K562 (cell line): ENCODE data around the gene ARHGAP9. TPM values are rescaled to one million over a fixed set of nuclear protein-coding genes. Genes with fewer than 3 reads are reported as not detected.
A peak's percentile ranks its signal among the peaks of the same experiment; 100 is the strongest.

ENCODE experiments used
- ATAC-seq: fragments of 200-7000 bp; cut with Tn5 transposase; 3 replicates; pipeline ENCODE4 v1.9.1; 2020; ENCODE audit warnings: moderate library complexity
- BruUV-seq: library from RNA; stranded (reverse); fragments of 400-500 nt; replicated peaks from 2 replicates; lab custom pipeline; 2021; lab: Mats Ljungman, UMichigan
- CTCF ChIA-PET: fragments of 300-600 bp; formaldehyde crosslinking; extraction: SDS; loops from one replicate; lab custom pipeline; 2021; ENCODE audit warnings: low intra/inter-chr PET ratio; lab: Yijun Ruan, JAX
- POLR2A ChIA-PET: fragments of 300-600, 350-650 bp; sonication (Branson Sonifier 250); formaldehyde crosslinking; extraction: SDS; loops from one replicate; lab custom pipeline; 2021; ENCODE audit warnings: antibody characterized with exemption, inconsistent platforms; lab: Yijun Ruan, JAX
- DNase-seq, 4 experiments: peaks; one replicate each; pipeline versions ENCODE4 v3.0.0 to v3.0.0-alpha.2; 2011 to 2018; ENCODE audit warnings: low spot score in 3 of 4, mixed read lengths in 3 of 4; ENCODE audit errors: extremely low read depth in 1 of 4
- FAIRE-seq: peaks from 2 replicates; lab custom pipeline; 2011; peaks lifted over from hg19 to GRCh38; lab: Jason Lieb, UNC
- H2AFZ ChIP-seq: 2 replicates; pipeline ENCODE4 v1.6.0; 2011; ENCODE audit warnings: low read depth, low read length, control low read depth, inconsistent platforms
- H3K27ac ChIP-seq: fragments of 200-600 bp; 3 replicates; pipeline ENCODE4 v1.8.0; 2011; ENCODE audit warnings: low read depth, mild to moderate bottlenecking, control low read depth, inconsistent platforms, low read length, moderate library complexity, mixed read lengths; ENCODE audit errors: extremely low read depth
- H3K27me3 ChIP-seq, 2 experiments: fragments of 300-600 bp in 1 of 2; 2 replicates in 1 of 2; 3 replicates in 1 of 2; pipeline versions ENCODE4 v1.6.0 to v1.8.0; 2011; ENCODE audit warnings: inconsistent platforms in 2 of 2, low read length in 2 of 2, mild to moderate bottlenecking in 1 of 2, mixed read lengths in 1 of 2, moderate library complexity in 1 of 2; ENCODE audit not compliant: control insufficient read depth in 2 of 2, insufficient read depth in 2 of 2
- H3K36me3 ChIP-seq: fragments of 300-600 bp; 3 replicates; pipeline ENCODE4 v1.8.0; 2011; ENCODE audit warnings: mild to moderate bottlenecking, low read length, inconsistent platforms; ENCODE audit not compliant: control insufficient read depth, insufficient read depth
- H3K4me1 ChIP-seq, 2 experiments: fragments of 200-600 bp in 1 of 2; replicated peaks in 1 of 2; 2 replicates in 1 of 2; 3 replicates in 1 of 2; pipeline versions ENCODE4 v1.5.1 to v1.8.0; 2011; ENCODE audit warnings: inconsistent platforms in 2 of 2, low read length in 2 of 2, mild to moderate bottlenecking in 1 of 2, mixed read lengths in 1 of 2, moderate library complexity in 1 of 2; ENCODE audit not compliant: control insufficient read depth in 2 of 2, insufficient read depth in 2 of 2
- H3K4me2 ChIP-seq: 2 replicates; pipeline ENCODE4 v1.6.1; 2011; ENCODE audit warnings: low read length, control low read depth, inconsistent platforms, mixed read lengths; ENCODE audit not compliant: insufficient read depth
- H3K4me3 ChIP-seq: fragments of 200-600 bp; sonication (generic), shearing (Covaris generic); 2 replicates; pipeline ENCODE4 v1.5.1; 2016; ENCODE audit warnings: control low read depth, inconsistent platforms
- H3K79me2 ChIP-seq: fragments of 200-600 bp; 3 replicates; pipeline ENCODE4 v1.8.0; 2011; ENCODE audit warnings: low read length, inconsistent platforms; ENCODE audit not compliant: control insufficient read depth, insufficient read depth
- H3K9ac ChIP-seq, 2 experiments: 2 replicates each; pipeline versions ENCODE4 v1.6.0 to v1.6.1; 2011; ENCODE audit warnings: low read depth in 2 of 2, low read length in 2 of 2, control low read depth in 1 of 2, inconsistent platforms in 1 of 2, mild to moderate bottlenecking in 1 of 2, mixed read lengths in 1 of 2; ENCODE audit not compliant: insufficient read depth in 1 of 2
- H3K9me1 ChIP-seq: one replicate; pipeline ENCODE4 v1.6.0; 2011; ENCODE audit warnings: inconsistent platforms, mild to moderate bottlenecking, low read length, moderate library complexity; ENCODE audit not compliant: control insufficient read depth, insufficient read depth
- H3K9me3 ChIP-seq: replicated peaks from 2 replicates; pipeline ENCODE4 v1.5.1; 2011; ENCODE audit warnings: low read depth, low read length, inconsistent platforms; ENCODE audit not compliant: control insufficient read depth, insufficient read depth
- H4K20me1 ChIP-seq: replicated peaks from 2 replicates; pipeline ENCODE4 v1.6.1; 2011; ENCODE audit warnings: low read length, inconsistent platforms, mixed read lengths; ENCODE audit not compliant: control insufficient read depth, insufficient read depth
- KHSRP ChIP-seq: fragments of 450-650 bp; IDR thresholded peaks from 2 replicates; pipeline ENCODE4 v1.6.1; 2017
- NR2C1 ChIP-seq, 2 experiments: fragments of 450-650 bp; IDR thresholded peaks; 2 replicates each; pipeline ENCODE4 v1.6.1; 2017; ENCODE audit warnings: mild to moderate bottlenecking in 2 of 2, antibody characterized with exemption in 1 of 2, inconsistent platforms in 1 of 2, missing compliant biosample characterization in 1 of 2, missing genetic modification characterization in 1 of 2
- PHF8 ChIP-seq: fragments of 200-600 bp; sonication (generic); IDR thresholded peaks from 2 replicates; pipeline ENCODE4 v1.6.1; 2012; ENCODE audit warnings: mixed run types, mild to moderate bottlenecking, inconsistent platforms, low read length, moderate library complexity, borderline replicate concordance
- RAD21 ChIP-seq, 2 experiments: fragments of 250-450 bp in 1 of 2; fragments of 450-650 bp in 1 of 2; sonication (Bioruptor Pico) in 1 of 2; formaldehyde crosslinking in 1 of 2; IDR thresholded peaks in 1 of 2; conservative IDR thresholded peaks in 1 of 2; 2 replicates each; pipeline versions ENCODE4 v1.4.0 to v1.8.0; 2020 to 2022; ENCODE audit warnings: mild to moderate bottlenecking in 2 of 2, moderate library complexity in 1 of 2
- ZNF232 ChIP-seq: sonication (generic); formaldehyde crosslinking; IDR thresholded peaks from 2 replicates; pipeline ENCODE4 v1.8.0; 2022; ENCODE audit warnings: mild to moderate bottlenecking, missing genetic modification reagents
- WGBS: fragments of 100-300 bp; shearing (Covaris generic); methylation state at CpG from one replicate; pipeline ENCODE4 v1.1.6; 2016; ENCODE audit warnings: low coverage, mixed read lengths; ENCODE audit not compliant: insufficient coverage; ENCODE audit errors: missing lambda C conversion rate; 5-methylcytosine and 5-hydroxymethylcytosine counted together
- in situ Hi-C: fragments of 300-500 bp; cut with MboI; formaldehyde crosslinking; loops from 4 replicates; pipeline ENCODE4 v1.15.0; 2018; ENCODE audit warnings: inconsistent platforms, mixed read lengths
- intact Hi-C: fragments of 100-400 bp; cut with micrococcal nuclease; formaldehyde crosslinking; loops from 2 replicates; pipeline ENCODE4 v1.14.2; 2022
- polyA plus RNA-seq, 8 experiments: library from polyadenylated mRNA; depleted of rRNA in 4 of 8; stranded (reverse) in 5 of 8; unstranded in 3 of 8; fragments of >200 nt; fragmentation: Nextera tagmentation in 2 of 8; fragmentation: Illumina TruSeq in 1 of 8; extraction: Ambion mirVana in 2 of 8; extraction: Trizol in 1 of 8; gene quantifications; 2 replicates each; pipeline versions ENCODE4 v1.2.1 to v1.2.3, GENCODE V29; 2011 to 2014; ENCODE audit warnings: inconsistent platforms in 1 of 8, missing spikeins in 1 of 8
- total RNA-seq, 7 experiments: library from RNA; depleted of rRNA in 6 of 7; stranded (reverse); fragments of >200 nt in 6 of 7; fragmentation: Illumina TruSeq in 2 of 7; extraction: Trizol in 2 of 7; gene quantifications; 2 replicates each; pipeline versions ENCODE4 v1.2.1 to v1.2.3, GENCODE V29; 2011 to 2021; ENCODE audit warnings: low replicate concordance in 1 of 7
- TF ChIP-seq, protein P1 (sequence below): sonication (generic); formaldehyde crosslinking; IDR thresholded peaks from 2 replicates; pipeline ENCODE4 v1.8.1; 2023; ENCODE audit warnings: mild to moderate bottlenecking, missing genetic modification reagents
- TF ChIP-seq, protein P2 (sequence below): sonication (generic); formaldehyde crosslinking; IDR thresholded peaks from 2 replicates; pipeline ENCODE4 v1.8.0; 2022; ENCODE audit warnings: missing genetic modification reagents, mild to moderate bottlenecking, moderate library complexity, borderline replicate concordance
- TF ChIP-seq, protein P3 (sequence below): sonication (generic); formaldehyde crosslinking; IDR thresholded peaks from 2 replicates; pipeline ENCODE4 v1.8.1; 2023; ENCODE audit warnings: missing genetic modification reagents, mild to moderate bottlenecking, borderline replicate concordance
- TF ChIP-seq, protein P4 (sequence below): fragments of 250-450 bp; sonication (Bioruptor Pico); IDR thresholded peaks from 2 replicates; pipeline ENCODE4 v1.5.0; 2022; ENCODE audit warnings: mild to moderate bottlenecking

ARHGAP9 gene
- total and polyA plus RNA-seq, 9 of the 15 experiments (the other 6 are each of a cell fraction or from before 2014, with no cell fraction given), result 1.5 to 10.2 (median 5.1) TPM

DNA sequence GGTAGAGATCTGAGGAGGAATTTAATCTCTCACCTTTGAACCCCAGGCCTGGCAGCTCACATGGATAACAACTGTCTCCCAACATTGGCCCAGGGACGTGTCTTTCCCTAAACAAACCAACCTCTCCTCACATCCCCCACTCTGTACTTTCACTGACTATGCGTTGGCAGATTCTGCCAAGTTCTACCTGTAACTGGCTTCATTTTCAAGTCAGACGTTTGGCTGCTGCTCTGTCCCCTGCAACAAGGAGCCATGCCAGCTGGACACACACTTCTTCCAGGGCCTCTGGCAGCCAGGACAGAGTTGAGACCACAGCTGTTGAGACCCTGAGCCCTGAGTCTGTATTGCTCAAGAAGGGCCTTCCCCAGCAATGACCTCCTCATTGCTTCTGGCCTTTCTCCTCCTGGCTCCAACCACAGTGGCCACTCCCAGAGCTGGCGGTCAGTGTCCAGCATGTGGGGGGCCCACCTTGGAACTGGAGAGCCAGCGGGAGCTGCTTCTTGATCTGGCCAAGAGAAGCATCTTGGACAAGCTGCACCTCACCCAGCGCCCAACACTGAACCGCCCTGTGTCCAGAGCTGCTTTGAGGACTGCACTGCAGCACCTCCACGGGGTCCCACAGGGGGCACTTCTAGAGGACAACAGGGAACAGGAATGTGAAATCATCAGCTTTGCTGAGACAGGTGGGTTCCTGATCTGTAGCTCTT is 45.0 kb downstream of the ARHGAP9 start, which contains the start of gene INHBC:
Gene INHBC (plus strand): TSS at position 268 of the 707 bp plus-strand sequence. CDS start 103 bp downstream, at position 371.
- Histone ChIP-seq H3K79me2 (peaks cover 15% of the 10 kb centered on the region), H3K27ac (no peak within 1 kb of the TSS), H3K4me2 (no peak within 1 kb of the TSS), H3K27me3 (no peaks in the 10 kb centered on the region), H4K20me1 (no peaks in the 10 kb centered on the region), H3K4me1 (peaks cover 9 to 13% of the 10 kb centered on the region in 2 experiments; a peak in 4 of 5 replicates), H3K36me3 (no peaks in the 10 kb centered on the region), H3K9me1 (no peaks in the 10 kb centered on the region), H2AFZ (peak within 1 kb of the TSS; percentile 70), H3K9me3 (no peaks in the 10 kb centered on the region), H3K4me3 (no peak within 1 kb of the TSS), H3K9ac (peak within 1 kb of the TSS in 1 of 2 experiments; percentile 63; a peak in 2 of 4 replicates)
- POLR2A ChIA-PET, result interaction anchor here (0.7 to 1.3 kb wide), 6 partner anchors 10 to 109 kb away, joined by 3 to 8 read pairs (median 3); no protein-coding TSS in a partner anchor
- intact Hi-C loops, result no loop called here
- in situ Hi-C loops, result no loop called here
- 0 out of 3 replicates have a peak, but pooled peaks have one; percentile 2 for ATAC-seq
- FAIRE-seq, result no peak
- peak in 1 of 4 experiments; percentile 9 for DNase-seq
- no TSS peak for BruUV-seq
- WGBS, result 61% methylated on average over 8 of the region's 8 CpGs
- CTCF ChIA-PET, result no interaction called here
- TF ChIP-seq ZNF232 (CRISPR knock-in tag) (no peak), RAD21 (CRISPR knock-in tag; conservative IDR thresholded peaks at IDR 0.05 in 1 of 2, IDR thresholded peaks at IDR 0.05 in 1 of 2) (no peak), NR2C1 (IDR thresholded peaks at IDR 0.05) (0 out of 2 replicates have a peak, but pooled peaks have one; percentile 10), NR2C1 (tag; IDR thresholded peaks at IDR 0.05) (no peak), KHSRP (no peak), PHF8 (no peak)
- TF ChIP-seq, protein P1, sequence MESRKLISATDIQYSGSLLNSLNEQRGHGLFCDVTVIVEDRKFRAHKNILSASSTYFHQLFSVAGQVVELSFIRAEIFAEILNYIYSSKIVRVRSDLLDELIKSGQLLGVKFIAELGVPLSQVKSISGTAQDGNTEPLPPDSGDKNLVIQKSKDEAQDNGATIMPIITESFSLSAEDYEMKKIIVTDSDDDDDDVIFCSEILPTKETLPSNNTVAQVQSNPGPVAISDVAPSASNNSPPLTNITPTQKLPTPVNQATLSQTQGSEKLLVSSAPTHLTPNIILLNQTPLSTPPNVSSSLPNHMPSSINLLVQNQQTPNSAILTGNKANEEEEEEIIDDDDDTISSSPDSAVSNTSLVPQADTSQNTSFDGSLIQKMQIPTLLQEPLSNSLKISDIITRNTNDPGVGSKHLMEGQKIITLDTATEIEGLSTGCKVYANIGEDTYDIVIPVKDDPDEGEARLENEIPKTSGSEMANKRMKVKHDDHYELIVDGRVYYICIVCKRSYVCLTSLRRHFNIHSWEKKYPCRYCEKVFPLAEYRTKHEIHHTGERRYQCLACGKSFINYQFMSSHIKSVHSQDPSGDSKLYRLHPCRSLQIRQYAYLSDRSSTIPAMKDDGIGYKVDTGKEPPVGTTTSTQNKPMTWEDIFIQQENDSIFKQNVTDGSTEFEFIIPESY (CRISPR knock-in tag), result peak; percentile 74; the same call in 1 of the 2 replicates
- TF ChIP-seq, protein P2, sequence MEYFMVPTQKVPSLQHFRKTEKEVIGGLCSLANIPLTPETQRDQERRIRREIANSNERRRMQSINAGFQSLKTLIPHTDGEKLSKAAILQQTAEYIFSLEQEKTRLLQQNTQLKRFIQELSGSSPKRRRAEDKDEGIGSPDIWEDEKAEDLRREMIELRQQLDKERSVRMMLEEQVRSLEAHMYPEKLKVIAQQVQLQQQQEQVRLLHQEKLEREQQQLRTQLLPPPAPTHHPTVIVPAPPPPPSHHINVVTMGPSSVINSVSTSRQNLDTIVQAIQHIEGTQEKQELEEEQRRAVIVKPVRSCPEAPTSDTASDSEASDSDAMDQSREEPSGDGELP (CRISPR knock-in tag), result peak; percentile 28; the same call in 1 of the 2 replicates
- TF ChIP-seq, protein P3, sequence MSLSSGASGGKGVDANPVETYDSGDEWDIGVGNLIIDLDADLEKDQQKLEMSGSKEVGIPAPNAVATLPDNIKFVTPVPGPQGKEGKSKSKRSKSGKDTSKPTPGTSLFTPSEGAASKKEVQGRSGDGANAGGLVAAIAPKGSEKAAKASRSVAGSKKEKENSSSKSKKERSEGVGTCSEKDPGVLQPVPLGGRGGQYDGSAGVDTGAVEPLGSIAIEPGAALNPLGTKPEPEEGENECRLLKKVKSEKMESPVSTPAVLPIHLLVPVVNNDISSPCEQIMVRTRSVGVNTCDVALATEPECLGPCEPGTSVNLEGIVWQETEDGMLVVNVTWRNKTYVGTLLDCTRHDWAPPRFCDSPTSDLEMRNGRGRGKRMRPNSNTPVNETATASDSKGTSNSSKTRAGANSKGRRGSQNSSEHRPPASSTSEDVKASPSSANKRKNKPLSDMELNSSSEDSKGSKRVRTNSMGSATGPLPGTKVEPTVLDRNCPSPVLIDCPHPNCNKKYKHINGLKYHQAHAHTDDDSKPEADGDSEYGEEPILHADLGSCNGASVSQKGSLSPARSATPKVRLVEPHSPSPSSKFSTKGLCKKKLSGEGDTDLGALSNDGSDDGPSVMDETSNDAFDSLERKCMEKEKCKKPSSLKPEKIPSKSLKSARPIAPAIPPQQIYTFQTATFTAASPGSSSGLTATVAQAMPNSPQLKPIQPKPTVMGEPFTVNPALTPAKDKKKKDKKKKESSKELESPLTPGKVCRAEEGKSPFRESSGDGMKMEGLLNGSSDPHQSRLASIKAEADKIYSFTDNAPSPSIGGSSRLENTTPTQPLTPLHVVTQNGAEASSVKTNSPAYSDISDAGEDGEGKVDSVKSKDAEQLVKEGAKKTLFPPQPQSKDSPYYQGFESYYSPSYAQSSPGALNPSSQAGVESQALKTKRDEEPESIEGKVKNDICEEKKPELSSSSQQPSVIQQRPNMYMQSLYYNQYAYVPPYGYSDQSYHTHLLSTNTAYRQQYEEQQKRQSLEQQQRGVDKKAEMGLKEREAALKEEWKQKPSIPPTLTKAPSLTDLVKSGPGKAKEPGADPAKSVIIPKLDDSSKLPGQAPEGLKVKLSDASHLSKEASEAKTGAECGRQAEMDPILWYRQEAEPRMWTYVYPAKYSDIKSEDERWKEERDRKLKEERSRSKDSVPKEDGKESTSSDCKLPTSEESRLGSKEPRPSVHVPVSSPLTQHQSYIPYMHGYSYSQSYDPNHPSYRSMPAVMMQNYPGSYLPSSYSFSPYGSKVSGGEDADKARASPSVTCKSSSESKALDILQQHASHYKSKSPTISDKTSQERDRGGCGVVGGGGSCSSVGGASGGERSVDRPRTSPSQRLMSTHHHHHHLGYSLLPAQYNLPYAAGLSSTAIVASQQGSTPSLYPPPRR (CRISPR knock-in tag), result no peak
- TF ChIP-seq, protein P4, sequence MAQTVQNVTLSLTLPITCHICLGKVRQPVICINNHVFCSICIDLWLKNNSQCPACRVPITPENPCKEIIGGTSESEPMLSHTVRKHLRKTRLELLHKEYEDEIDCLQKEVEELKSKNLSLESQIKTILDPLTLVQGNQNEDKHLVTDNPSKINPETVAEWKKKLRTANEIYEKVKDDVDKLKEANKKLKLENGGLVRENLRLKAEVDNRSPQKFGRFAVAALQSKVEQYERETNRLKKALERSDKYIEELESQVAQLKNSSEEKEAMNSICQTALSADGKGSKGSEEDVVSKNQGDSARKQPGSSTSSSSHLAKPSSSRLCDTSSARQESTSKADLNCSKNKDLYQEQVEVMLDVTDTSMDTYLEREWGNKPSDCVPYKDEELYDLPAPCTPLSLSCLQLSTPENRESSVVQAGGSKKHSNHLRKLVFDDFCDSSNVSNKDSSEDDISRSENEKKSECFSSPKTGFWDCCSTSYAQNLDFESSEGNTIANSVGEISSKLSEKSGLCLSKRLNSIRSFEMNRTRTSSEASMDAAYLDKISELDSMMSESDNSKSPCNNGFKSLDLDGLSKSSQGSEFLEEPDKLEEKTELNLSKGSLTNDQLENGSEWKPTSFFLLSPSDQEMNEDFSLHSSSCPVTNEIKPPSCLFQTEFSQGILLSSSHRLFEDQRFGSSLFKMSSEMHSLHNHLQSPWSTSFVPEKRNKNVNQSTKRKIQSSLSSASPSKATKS (CRISPR knock-in tag), result no peak
